ENCODE data around the gene PLCH1.

Gene PLCH1

DNA sequence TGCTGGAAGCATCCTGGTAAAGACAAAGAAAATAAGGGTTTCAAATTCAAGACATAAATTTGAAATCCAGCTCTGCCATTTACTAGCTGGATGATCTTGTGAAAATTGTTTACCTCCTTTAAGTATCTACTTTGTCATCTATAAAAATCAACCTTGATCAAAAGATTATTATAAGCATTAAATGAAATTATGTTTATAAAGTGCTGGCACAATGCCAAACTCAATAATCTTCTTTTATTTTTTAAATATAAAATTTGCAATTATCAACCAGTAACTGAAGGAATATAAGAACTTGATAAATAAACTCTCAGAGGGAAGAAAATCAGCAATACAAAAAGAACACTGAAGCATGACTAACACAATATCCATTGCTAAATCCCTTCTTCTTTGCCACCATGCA, 35.4 kb upstream of the PLCH1 start:
- Histone ChIP-seq H3K36me3 (ENCODE audit: control insufficient read depth, low read length) (no peaks in the 10 kb centered on the region), H3K27me3 (ENCODE audit: control insufficient read depth, low read length) (no peaks in the 10 kb centered on the region), H4K20me1 (ENCODE audit: control insufficient read depth, insufficient read depth, low read depth, low read length) (no peaks in the 10 kb centered on the region), H3F3A (ENCODE audit: control insufficient read depth, insufficient read depth) (0 out of 2 replicates have a peak, but pooled peaks cover under 1% of the 10 kb centered on the region), H3K4me1 (ENCODE audit: control insufficient read depth, low read length) (peaks cover 2% of the 10 kb centered on the region), H3K79me2 (ENCODE audit: control insufficient read depth, low read length) (no peaks in the 10 kb centered on the region), H3K9me2 (replicated peaks; ENCODE audit: control insufficient read depth, low read length) (no peaks in the 10 kb centered on the region), H3K4me3 (ENCODE audit: low read length) (no peak overlapping the region), H3K4me2 (ENCODE audit: low read length) (no peak overlapping the region), H3K27ac (ENCODE audit: low read depth, low read length) (no peak overlapping the region), H3K9me3 (ENCODE audit: control insufficient read depth, insufficient read depth, low read length) (no peaks in the 10 kb centered on the region; the same call in 1 of the 2 replicates)
- TF ChIP-seq EZH2phosphoT487 (IDR thresholded peaks at IDR 0.05; ENCODE audit: borderline replicate concordance, low read length) = no peak
- TF ChIP-seq, protein P1, sequence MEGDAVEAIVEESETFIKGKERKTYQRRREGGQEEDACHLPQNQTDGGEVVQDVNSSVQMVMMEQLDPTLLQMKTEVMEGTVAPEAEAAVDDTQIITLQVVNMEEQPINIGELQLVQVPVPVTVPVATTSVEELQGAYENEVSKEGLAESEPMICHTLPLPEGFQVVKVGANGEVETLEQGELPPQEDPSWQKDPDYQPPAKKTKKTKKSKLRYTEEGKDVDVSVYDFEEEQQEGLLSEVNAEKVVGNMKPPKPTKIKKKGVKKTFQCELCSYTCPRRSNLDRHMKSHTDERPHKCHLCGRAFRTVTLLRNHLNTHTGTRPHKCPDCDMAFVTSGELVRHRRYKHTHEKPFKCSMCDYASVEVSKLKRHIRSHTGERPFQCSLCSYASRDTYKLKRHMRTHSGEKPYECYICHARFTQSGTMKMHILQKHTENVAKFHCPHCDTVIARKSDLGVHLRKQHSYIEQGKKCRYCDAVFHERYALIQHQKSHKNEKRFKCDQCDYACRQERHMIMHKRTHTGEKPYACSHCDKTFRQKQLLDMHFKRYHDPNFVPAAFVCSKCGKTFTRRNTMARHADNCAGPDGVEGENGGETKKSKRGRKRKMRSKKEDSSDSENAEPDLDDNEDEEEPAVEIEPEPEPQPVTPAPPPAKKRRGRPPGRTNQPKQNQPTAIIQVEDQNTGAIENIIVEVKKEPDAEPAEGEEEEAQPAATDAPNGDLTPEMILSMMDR (IDR thresholded peaks at IDR 0.05; ENCODE audit: low read depth, low read length, poor library complexity, severe bottlenecking) = no peak

DNA sequence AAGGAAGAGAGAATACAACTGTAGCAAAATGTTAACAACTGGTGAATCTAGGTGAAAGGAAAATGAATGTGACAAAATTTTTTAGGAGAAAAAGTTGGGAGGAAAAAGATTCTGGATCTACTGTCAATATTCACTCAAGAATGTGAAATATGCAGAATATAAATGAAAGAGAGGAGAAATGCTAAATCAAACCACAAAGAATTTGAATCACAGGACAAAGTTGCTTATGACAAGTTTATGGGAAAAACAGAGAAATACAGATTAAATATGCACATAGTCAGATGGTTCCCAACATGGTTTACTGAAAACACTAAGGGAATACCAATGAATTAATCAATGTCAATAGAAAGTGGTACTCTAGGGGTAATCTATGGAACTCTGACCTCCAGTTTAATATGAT, 33.6 kb upstream of the PLCH1 start:
- no peaks in the 10 kb centered on the region for H3K36me3 ChIP-seq (ENCODE audit: control insufficient read depth, low read length)
- H3K4me3 ChIP-seq (ENCODE audit: low read length) = no peak overlapping the region
- no peaks in the 10 kb centered on the region for H4K20me1 ChIP-seq (ENCODE audit: control insufficient read depth, insufficient read depth, low read depth, low read length)
- H3K4me1 ChIP-seq (ENCODE audit: control insufficient read depth, low read length) = no peaks in the 10 kb centered on the region
- no peak overlapping the region for H3K4me2 ChIP-seq (ENCODE audit: low read length)
- H3K27ac ChIP-seq (ENCODE audit: low read depth, low read length) = no peak overlapping the region
- H3K79me2 ChIP-seq (ENCODE audit: control insufficient read depth, low read length) = no peaks in the 10 kb centered on the region
- no peaks in the 10 kb centered on the region; the same call in 1 of the 2 replicates for H3K9me3 ChIP-seq (ENCODE audit: control insufficient read depth, insufficient read depth, low read length)
- H3K27me3 ChIP-seq (ENCODE audit: control insufficient read depth, low read length) = no peaks in the 10 kb centered on the region
- TF ChIP-seq, protein P1 (IDR thresholded peaks at IDR 0.05; ENCODE audit: low read depth, low read length, poor library complexity, severe bottlenecking) = no peak
- TF ChIP-seq EZH2phosphoT487 (IDR thresholded peaks at IDR 0.05; ENCODE audit: borderline replicate concordance, low read length) = no peak
- H3K9me2 ChIP-seq (replicated peaks; ENCODE audit: control insufficient read depth, low read length) = no peaks in the 10 kb centered on the region
- H3F3A ChIP-seq (ENCODE audit: control insufficient read depth, insufficient read depth) = no peaks in the 10 kb centered on the region

DNA sequence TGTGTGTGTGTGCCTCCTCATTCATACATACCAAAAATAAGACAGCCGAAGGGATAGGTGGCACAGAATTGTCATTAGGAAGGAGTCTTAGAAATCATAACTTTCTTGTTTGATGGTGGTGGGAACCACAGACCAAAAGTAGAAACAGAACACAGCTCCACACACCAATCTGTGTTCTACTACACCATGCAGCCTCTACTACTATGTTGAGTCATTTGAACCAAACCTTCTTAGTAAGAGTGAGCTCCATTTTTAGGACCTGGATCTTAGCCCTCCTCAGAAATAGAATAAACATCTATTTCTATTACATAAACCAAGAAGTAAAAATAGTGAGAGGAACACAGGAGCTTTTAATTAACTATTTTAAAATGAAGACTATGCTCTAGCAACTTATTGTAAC, 27.9 kb upstream of the PLCH1 start:
- no peak overlapping the region for H3K27ac ChIP-seq (ENCODE audit: low read depth, low read length)
- H3F3A ChIP-seq (ENCODE audit: control insufficient read depth, insufficient read depth) = no peaks in the 10 kb centered on the region
- no peaks in the 10 kb centered on the region for H3K27me3 ChIP-seq (ENCODE audit: control insufficient read depth, low read length)
- H3K36me3 ChIP-seq (ENCODE audit: control insufficient read depth, low read length) = no peaks in the 10 kb centered on the region
- H3K9me3 ChIP-seq (ENCODE audit: control insufficient read depth, insufficient read depth, low read length) = peaks cover 8% of the 10 kb centered on the region
- no peak for TF ChIP-seq EZH2phosphoT487 (IDR thresholded peaks at IDR 0.05; ENCODE audit: borderline replicate concordance, low read length)
- TF ChIP-seq, protein P1 (IDR thresholded peaks at IDR 0.05; ENCODE audit: low read depth, low read length, poor library complexity, severe bottlenecking) = no peak
- no peaks in the 10 kb centered on the region for H3K4me1 ChIP-seq (ENCODE audit: control insufficient read depth, low read length)
- no peaks in the 10 kb centered on the region for H4K20me1 ChIP-seq (ENCODE audit: control insufficient read depth, insufficient read depth, low read depth, low read length)
- no peaks in the 10 kb centered on the region for H3K9me2 ChIP-seq (replicated peaks; ENCODE audit: control insufficient read depth, low read length)
- no peak overlapping the region for H3K4me2 ChIP-seq (ENCODE audit: low read length)
- no peaks in the 10 kb centered on the region for H3K79me2 ChIP-seq (ENCODE audit: control insufficient read depth, low read length)
- no peak overlapping the region for H3K4me3 ChIP-seq (ENCODE audit: low read length)
